GM18909 (cell line): ENCODE results near the gene GBF1.

Experiments
- ATAC-seq: cut with Tn5 transposase; IDR thresholded peaks from one replicate; pipeline ENCODE4 v1.9.1; 2021; ENCODE audit warnings: mild to moderate bottlenecking; ENCODE audit not compliant: unreplicated experiment, poor library complexity

The GBF1 gene

DNA sequence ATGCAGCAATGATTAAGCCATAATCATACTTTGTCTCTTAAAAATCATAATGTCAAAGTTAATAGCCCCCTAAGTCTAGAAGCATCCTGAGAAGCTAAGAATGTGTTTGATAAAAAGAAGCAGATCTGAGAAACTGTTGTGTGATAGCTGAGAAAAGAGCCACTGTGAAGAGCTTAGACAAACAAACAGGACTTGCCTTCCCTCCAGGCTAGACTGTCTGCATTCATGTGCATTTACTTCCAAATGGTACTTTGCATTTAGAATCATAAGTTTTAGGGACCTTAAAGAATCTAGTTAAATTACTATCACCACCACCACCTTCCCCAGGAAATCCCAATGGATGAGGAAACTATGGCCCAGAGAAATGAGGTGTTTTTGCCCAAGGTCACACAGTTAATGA lies 87.4 kb downstream of the GBF1 start:
- no peak for ATAC-seq

GRCh38 chr10:102334101-102334500 lies 88.8 kb downstream of the GBF1 start:
- no peak for ATAC-seq

DNA sequence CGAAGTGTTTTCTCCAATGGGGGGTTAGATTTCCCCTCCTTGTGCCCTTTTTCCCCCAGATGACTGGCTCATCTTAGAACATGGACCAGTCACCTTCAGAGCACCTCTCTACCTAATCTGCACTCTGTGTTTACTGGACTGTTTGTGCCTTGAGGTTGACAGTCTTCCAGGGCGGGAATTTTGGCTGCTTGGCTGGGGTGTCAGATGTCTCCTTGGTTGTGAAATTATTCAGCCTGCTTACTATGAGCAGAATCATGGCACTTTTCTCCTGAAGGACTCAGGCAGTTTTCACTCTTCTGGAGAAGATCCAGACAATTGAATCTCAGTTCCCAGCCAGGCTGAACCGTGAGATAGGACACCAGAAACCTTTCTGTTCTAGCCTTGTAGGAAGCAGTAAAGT lies 89.9 kb downstream of the GBF1 start:
- ATAC-seq, result no peak

GRCh38 chr10:102341038-102341688 lies 95.8 kb downstream of the GBF1 start:
- ATAC-seq, result no peak

- ATAC-seq, result no peak
Measured at GRCh38 chr10:102342458-102342857, 97.1 kb downstream of the GBF1 start.

GRCh38 chr10:102342958-102343357 lies 97.6 kb downstream of the GBF1 start:
- no peak for ATAC-seq

- ATAC-seq, result no peak
Measured at GRCh38 chr10:102344067-102344466, 98.7 kb downstream of the GBF1 start.

GRCh38 chr10:102347236-102347828 lies 102.0 kb downstream of the GBF1 start:
- ATAC-seq, result no peak

DNA sequence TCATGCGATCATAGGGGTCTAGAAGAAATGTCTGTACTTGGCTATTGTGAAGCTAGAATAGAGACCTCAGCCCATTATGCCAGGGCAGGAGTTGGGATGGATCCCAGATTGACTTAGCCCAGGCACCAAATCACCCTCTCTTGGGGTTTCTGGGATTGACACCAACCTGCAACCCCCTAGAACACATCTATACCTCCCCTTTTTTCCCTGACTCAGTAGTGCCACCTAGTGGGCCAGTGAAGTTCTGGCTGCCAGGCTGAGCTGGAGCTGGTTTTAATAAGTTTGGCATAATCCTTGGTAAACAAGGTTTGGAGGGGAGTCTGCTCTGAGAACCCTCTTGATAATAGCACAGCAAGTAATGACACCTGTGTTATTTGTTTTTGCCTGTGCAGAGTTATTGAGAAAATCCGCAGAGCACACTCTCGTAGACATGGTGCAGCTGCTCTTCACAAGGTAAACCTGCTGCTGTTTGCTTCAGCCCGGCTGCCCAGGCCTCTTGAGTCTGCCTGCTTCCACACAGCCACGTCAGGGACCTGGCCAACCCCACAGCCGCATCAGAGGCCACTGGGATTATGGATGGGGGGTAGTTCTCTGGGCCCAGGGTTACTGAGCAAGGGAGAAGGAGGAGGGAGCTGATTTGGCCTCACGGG lies 106.9 kb downstream of the GBF1 start:
- ATAC-seq, result no peak

- ATAC-seq, result no peak
Measured at GRCh38 chr10:102354451-102354850, 109.1 kb downstream of the GBF1 start.

DNA sequence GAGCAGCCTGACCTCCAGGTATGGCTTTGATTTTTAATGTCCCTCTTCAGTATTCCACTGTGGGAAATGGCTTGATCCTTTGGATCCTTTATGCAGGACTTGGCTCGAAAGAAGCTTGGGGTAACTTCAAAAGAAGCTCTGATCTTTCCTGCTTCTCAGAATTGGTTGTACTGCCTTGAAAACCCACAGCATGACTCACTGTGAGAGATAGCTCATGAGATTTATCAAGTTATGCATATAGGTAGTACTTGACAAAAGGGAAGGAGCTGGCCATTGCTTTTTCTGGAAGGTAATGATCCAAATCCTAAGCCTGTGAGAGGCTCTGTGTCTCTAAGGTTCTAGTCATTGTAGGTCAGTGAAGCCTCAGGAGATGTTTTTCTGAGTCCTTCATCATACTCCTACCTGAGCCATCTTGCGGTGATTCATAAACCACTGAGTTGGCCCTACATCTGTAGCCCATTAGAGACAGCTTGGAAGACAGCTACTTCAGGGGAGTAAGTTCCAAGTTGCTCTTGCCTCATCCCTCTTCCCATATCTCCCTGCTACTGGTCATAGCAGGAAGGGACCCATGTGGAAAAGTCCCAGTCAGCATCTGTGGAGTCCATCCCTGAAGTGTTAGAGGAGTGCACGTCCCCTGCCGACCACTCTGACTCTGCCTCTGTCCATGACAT lies 113.5 kb downstream of the GBF1 start:
- ATAC-seq, result no peak

GRCh38 chr10:102367441-102367840 lies 122.1 kb downstream of the GBF1 start:
- no peak for ATAC-seq

DNA sequence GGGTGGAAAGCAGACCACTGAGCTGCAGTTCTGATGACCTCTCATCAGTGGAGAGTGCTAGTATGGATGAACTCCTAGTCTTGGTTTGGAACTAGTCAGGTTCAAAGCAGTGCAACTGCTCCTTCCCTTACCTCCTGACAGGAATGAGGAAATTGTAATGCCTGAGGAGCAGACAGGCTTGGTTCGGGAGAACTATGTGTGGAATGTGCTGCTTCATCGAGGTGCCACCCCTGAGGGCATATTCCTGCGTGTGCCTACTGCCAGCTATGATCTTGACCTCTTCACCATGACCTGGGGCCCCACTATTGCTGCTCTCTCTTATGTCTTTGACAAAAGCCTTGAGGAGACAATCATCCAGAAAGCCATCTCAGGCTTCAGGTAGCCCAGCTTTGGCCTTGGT lies 122.7 kb downstream of the GBF1 start:
- ATAC-seq, result no peak

GRCh38 chr10:102371295-102371694 lies 126.0 kb downstream of the GBF1 start:
- no peak for ATAC-seq

DNA sequence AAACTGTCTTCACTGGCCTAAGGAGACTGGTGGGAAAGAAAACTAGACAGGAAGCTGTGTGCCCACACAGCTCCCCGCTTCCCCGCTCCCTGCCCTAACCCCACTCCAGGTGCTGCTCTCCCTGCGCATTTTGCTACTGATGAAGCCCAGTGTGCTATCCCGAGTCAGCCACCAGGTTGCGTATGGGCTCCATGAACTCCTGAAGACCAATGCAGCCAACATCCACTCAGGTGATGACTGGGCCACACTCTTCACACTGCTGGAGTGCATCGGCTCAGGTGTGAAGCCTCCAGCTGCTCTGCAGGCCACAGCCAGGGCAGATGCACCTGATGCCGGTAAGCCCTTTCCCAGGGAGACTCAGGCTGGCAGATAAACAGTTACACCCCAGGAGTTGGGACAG lies 129.9 kb downstream of the GBF1 start:
- no peak for ATAC-seq

DNA sequence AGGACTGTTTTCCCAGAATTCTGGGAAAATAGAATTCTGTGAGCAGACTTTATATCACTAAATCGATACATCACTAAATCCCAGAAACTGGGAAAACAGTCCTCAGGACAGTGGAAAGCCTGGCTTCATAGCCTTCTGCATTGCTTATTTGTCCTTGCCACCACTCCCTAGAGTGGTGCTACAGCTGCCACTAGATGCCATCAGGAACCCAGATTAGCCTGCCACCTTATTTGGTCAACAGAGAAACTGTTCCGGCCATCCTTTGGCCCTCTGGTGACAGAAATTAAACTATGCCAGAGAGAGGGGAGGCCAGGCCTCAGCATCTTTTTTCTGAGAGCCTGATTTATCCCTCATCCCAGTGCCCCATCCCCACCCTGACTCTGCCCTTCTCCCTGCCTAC lies 130.5 kb downstream of the GBF1 start:
- ATAC-seq, result no peak

- no peak for ATAC-seq
Measured at GRCh38 chr10:102376901-102377300, 131.6 kb downstream of the GBF1 start.

DNA sequence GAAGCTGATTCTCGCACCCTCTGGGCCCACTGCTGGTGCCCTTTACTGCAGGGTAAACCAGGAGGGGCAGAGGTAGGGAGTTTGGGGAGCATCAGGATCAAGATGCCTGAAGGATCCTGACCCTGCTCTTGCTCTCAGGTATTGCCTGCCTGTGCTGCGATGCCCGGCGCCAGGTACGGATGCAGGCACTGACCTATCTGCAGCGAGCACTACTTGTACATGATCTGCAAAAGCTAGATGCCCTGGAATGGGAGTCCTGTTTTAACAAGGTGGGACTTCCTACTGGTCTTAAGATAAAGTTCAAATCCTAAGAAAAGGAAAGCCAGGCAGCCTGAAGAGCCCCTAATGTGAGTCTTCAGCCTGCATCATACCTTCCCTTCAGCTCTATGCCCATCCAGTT lies 134.1 kb downstream of the GBF1 start:
- ATAC-seq, result no peak

DNA sequence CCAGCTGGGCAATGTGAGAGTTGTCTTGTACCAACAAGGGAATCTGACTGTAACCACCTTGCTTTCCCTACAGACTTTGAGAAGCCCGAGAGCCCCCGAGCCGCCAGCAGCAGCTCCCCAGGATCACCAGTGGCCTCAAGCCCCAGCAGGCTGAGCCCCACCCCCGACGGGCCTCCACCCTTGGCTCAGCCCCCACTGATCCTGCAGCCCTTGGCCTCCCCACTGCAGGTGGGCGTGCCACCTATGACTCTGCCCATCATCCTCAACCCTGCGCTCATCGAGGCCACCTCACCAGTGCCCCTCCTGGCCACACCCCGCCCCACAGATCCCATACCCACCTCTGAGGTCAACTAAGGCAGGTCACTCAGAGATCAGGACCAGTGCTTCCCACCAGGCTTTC lies 136.7 kb downstream of the GBF1 start:
- no peak for ATAC-seq

GRCh38 chr10:102382871-102383270 lies 137.5 kb downstream of the GBF1 start:
- no peak for ATAC-seq

DNA sequence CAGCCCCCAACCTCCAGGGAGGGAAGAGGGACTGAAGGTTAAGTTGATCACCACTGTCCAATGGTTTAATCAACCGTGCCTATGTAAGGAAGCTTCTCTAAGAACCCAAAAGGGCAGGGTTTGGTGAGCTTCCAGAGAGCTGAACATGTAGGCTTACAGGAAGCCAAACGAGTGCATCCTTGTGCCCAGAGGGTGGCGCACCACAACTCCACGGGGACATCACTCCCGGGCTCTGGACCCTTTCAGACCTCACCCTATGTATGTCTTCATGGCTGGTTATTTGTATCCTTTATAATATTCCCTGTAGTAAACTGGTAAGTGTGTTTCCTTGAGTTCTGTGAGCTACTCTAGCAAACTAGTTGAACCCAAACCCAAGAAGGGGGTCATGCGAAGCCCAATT lies 138.7 kb downstream of the GBF1 start:
- no peak for ATAC-seq
